GM04503 (cell line): ENCODE results near the gene TMEM141.
A peak's percentile ranks its signal among the peaks of the same experiment; 100 is the strongest.

ENCODE experiments used
- DNase-seq: peaks from one replicate; pipeline ENCODE4 v3.0.0-alpha.2; 2012; ENCODE audit warnings: low read depth

TMEM141 gene

GRCh38 chr9:136790640-136791515, at the start of gene TMEM141:
TSS of gene TMEM141 (plus strand) at chr9:136791344. CDS start at chr9:136791371, 27 bp downstream.
- DNase-seq: peak; percentile 82

DNA sequence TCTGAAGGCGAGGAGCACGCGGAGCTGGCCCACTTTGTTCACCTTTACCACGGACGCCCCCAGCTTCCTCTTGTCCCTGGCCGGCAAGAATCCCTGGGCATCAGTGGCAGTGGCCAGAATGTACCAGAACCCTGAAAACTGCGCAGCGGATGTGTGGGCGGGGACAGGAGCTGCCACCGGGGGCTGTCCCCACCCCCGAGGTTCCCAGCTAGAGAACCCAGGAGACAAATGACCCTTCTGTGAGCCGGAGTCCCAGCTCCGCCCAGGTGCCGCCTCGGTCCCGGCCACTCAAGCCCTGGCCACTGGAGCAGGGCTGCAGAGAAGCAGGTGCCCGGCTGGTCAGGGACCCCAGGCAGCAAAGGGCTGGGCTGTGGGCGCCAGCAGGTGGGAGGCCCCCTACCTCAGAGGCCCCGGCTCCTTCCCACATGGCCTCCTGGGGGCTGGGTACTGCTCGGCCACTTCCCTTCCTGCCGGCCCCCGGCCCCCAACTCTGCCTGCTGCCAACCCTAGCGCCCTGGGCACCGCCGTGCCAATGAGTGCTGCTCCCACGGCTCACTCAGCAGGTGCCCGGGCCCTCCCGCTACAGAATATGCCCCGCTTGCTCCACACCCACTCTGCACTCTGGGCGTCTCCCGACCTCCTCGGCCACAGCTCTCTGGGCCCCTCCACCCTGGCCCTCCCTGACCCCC, 49.1 kb upstream of the TMEM141 start:
- DNase-seq: no peak

- DNase-seq: no peak
Observed at GRCh38 chr9:136742591-136743391, 48.4 kb upstream of the TMEM141 start, which contains the start of gene LCN10. TSS of gene LCN10 (minus strand) at chr9:136742940. CDS start at chr9:136742903, 37 bp downstream.

DNA sequence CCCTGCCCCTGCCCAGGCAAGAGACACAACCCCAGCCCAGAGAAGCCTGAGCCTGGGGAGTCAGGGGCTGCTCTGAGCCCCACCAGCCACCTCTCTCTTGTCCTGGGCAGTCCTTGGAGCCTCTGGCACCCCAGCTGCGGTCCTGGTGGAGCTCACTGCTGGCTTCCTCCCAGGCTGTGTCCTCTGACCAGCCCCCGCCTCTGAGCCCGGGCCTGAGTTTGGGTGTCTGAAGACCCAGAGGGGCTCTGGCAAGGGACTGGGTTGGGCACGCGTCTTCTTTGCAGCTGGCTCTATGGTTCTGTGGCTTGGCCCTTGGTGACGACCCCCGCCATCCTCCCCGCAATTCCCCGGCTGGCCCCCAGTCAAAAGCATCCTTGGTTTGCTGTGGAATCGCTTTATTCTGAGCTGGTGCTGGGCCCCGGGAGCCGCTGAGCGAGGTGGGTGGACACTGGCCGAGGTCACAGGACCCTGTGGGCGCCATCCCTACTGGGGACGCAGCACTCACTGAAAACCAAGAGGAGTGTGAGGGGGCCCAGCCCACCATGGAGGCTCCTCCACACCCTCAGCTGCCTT, 47.4 kb upstream of the TMEM141 start:
- no peak for DNase-seq

DNA sequence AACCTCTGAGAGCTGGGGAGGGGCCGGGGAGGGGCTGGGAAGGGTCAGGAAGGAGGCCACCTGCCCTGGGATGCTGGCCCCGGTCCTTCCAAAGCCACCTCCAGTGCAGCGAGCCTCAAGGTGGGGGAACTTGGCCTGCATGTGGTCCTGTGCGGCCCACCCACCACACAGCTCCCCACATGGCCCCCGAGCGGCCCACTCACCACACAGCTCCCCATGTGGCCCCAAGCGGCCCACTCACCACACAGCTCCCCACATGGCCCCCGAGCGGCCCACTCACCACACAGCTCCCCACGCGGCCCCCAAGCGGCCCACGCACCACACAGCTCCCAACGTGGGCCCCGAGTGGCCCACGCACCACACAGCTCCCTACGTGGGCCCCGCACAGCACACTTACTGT, 46.4 kb upstream of the TMEM141 start:
- no peak for DNase-seq

GRCh38 chr9:136745389-136746154, 45.6 kb upstream of the TMEM141 start:
- no peak for DNase-seq

DNA sequence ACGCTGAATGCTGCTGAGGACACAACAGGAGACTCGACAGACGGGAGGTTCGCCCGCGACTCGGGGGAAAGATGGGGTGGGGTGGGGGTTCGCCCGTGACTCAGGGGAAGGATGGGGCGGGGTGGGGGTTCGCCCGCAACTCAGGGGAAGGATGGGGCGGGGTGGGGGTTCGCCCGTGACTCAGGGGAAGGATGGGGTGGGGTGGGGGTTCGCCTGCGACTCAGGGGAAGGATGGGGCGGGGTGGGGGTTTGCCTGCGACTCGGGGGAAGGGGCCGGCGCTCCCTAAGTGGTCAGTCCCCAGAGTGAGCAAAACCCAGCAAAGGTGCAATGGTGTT, 45.0 kb upstream of the TMEM141 start:
- DNase-seq: no peak

- no peak for DNase-seq
Observed at GRCh38 chr9:136746621-136747020, 44.5 kb upstream of the TMEM141 start.

- no peak for DNase-seq
Observed at GRCh38 chr9:136747161-136748060, 43.7 kb upstream of the TMEM141 start.

GRCh38 chr9:136748201-136748600, 42.9 kb upstream of the TMEM141 start, which contains the start of gene LCN6:
TSS of gene LCN6 (minus strand) at chr9:136748525. CDS start at chr9:136748483, 42 bp downstream.
- no peak for DNase-seq

DNA sequence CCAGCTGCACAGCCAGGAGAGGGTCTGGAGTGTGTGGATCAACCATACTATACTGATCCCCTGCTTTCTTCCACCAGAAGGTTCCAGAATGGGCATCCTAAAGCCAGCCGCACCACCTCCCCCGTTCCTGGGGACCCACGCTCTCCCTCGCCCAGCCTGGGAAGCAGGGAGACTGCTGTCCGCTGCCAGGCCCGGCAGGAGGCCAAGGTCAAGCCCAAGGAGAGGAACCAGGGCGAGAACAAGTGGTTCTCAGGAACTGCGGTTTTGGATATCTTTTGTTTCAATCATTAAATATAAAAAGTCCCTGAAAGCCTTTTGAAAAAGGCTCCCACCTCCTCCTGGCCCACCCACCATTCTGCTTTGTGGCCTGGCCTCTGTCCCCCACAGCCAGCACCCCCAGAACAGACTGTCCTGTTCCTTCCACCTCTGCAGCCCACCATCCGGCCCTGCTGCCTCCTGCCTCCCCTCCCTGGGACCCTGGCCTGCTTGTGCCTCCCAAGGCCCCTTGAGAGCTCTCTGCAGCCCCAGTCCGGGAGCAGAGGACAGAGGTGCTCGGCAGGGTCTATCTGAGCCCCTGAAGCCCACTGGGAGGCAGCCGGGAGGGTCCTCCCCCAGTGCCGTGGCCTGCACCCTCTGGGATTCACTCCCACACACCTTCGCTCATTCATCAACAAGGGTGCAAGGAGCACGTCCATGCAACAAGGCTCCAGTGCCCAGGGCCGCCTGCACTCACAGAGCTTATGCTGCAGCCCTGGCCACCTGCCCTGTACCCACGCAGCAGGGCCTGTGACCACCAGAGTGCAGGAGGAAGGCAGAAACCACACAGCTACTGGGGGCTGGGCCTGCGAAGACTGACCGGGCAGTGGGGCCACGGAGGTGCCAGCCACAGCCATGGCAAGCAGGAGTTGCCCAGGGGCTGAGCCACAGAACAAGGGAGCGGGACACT, 42.2 kb upstream of the TMEM141 start:
- no peak for DNase-seq

- DNase-seq: no peak
Observed at GRCh38 chr9:136750526-136750925, 40.6 kb upstream of the TMEM141 start.

- DNase-seq: no peak
Observed at GRCh38 chr9:136751244-136751643, 39.9 kb upstream of the TMEM141 start.

DNA sequence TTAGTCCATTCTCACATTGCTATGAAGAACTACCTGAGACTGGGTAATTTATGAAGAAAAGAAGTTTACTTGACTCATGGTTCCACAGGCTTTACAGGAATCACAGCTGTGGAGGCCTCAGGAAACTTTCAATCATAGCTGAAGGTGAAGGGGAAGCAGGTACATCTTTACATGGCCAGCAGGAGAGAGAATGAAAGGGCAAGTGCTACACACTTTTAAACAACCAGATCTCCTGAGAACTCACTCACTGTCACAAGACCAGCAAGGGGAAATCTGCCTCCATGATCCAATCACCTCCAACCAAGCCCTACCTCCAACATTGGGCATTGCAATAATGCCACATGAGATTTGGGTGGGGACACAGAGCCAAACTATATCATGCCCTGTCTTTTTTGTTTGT, 39.3 kb upstream of the TMEM141 start:
- DNase-seq: no peak

DNA sequence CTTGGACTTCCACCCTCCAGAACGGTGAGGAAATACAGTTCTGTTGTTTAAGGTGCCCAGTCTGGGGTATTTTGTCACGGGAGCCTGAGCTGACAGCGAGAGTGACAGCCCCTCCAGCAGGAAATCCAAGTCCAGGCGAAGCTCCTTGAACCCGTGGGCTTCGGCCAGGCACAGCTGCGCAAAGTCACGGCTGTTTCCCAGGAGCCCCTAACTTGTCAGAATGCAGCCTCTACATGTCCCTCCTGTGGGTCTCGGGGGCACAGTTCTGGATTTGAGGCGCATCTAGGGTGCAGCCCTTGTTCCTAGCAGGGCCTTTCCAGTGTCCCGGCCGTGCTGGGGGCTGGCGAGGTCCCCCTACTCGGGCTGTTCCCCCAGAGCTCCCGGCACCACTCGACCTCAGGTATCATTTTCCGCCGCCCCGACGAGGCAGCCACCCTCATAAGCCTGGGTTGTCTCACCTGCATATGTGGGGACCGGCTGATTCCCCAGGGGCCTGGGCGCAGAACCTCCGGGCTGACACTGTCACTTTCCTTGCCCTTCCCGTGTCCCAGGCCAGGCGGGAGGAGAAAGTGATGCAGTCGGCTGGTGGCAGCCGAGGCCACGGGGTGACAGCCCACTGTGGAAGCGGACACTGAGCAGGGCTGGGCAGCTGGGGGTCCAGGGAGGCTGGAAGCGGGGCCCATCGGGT, 37.6 kb upstream of the TMEM141 start:
- DNase-seq: no peak

- no peak for DNase-seq
Observed at GRCh38 chr9:136754059-136754572, 37.0 kb upstream of the TMEM141 start.

DNA sequence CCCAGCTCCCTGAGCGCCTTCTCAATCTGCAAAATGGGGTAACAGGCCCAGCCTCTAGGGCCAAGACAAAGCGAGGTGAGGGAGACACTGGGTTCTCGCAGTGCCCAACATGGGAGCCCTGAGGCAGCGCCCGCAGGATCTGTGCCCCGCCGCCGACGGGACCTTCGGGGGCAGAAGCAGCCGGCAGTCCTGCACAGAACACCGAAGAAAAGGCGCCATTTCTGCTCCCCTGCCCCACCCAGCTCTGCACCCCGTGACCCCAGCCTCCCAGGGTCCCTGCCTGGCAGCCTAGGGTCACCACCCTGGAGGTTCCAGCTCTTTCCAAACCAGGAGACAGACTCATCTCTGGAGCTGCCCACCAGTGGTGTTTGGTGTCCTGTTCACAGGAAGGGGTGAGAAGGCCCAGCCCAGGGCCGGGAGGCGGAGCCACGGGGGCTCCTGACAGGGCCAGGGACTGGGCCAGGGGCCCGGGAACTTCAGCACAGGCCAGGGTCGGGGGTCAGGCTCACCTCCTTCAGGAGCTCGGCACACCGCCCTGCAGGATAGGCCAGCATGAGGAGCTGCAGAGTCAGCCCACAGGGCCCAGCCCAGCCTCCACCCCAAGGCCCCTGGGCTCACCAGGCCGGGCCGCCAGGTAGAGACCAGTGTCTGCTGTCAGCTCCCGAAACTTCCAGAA, 36.4 kb upstream of the TMEM141 start:
- no peak for DNase-seq
